A673 (cell line): ENCODE measurements around the gene ZC3H12A. TPM values are rescaled to one million over a fixed set of nuclear protein-coding genes. Genes with fewer than 3 reads are reported as not detected.

Source experiments
- BruUV-seq: library from RNA; stranded (reverse); fragments of 400-500 nt; replicated peaks from 2 replicates; lab custom pipeline; 2021; lab: Mats Ljungman, UMichigan
- CTCF ChIA-PET: fragments of 300-600 bp; sonication (Branson Sonifier 250); formaldehyde crosslinking; loops from one replicate; lab custom pipeline; 2022; ENCODE audit warnings: antibody characterized with exemption; lab: Charles Lee
- POLR2A ChIA-PET: fragments of 300-600 bp; sonication (Branson Sonifier 250); formaldehyde crosslinking; loops from one replicate; lab custom pipeline; 2022; ENCODE audit warnings: antibody characterized with exemption; ENCODE audit not compliant: low non-redundant PET; lab: Charles Lee
- DNase-seq: peaks from one replicate; pipeline ENCODE4 v3.0.0-alpha.2; 2015; ENCODE audit warnings: low spot score
- H3K27ac ChIP-seq: fragments of 200-600 bp; sonication (generic); 2 replicates; pipeline ENCODE4 v1.5.1; 2016; ENCODE audit warnings: mixed run types, low read depth, mild to moderate bottlenecking, mixed read lengths, antibody characterized with exemption, low read length; ENCODE audit not compliant: poor library complexity, severe bottlenecking
- H3K27me3 ChIP-seq: fragments of 200-600 bp; sonication (generic); replicated peaks from 2 replicates; pipeline ENCODE4 v1.6.1; 2017; ENCODE audit warnings: mixed run types, low read depth, mild to moderate bottlenecking, mixed read lengths, antibody characterized with exemption, low read length; ENCODE audit not compliant: insufficient read depth, poor library complexity
- H3K36me3 ChIP-seq: fragments of 200-600 bp; sonication (generic); 2 replicates; pipeline ENCODE4 v1.6.1; 2016; ENCODE audit warnings: mixed run types, mild to moderate bottlenecking, mixed read lengths, antibody characterized with exemption, low read length; ENCODE audit not compliant: insufficient read depth, poor library complexity, severe bottlenecking
- H3K4me1 ChIP-seq: fragments of 200-600 bp; sonication (generic); 2 replicates; pipeline ENCODE4 v1.6.1; 2017; ENCODE audit warnings: mixed run types, mild to moderate bottlenecking, mixed read lengths, antibody characterized with exemption, low read length; ENCODE audit not compliant: insufficient read depth, poor library complexity, severe bottlenecking
- H3K4me3 ChIP-seq: fragments of 200-600 bp; sonication (generic); 2 replicates; pipeline ENCODE4 v1.5.1; 2016; ENCODE audit warnings: low read depth, mixed run types, mild to moderate bottlenecking, mixed read lengths, low read length; ENCODE audit not compliant: poor library complexity, severe bottlenecking
- H3K9me3 ChIP-seq: fragments of 200-600 bp; sonication (generic); 2 replicates; pipeline ENCODE4 v1.6.1; 2016; ENCODE audit warnings: mixed run types, low read depth, mild to moderate bottlenecking, mixed read lengths, antibody characterized with exemption, low read length; ENCODE audit not compliant: poor library complexity, severe bottlenecking
- CTCF ChIP-seq: fragments of 300-800, 200-600 bp; sonication (generic); conservative IDR thresholded peaks from 2 replicates; pipeline ENCODE4 v1.5.1; 2017; ENCODE audit warnings: low read depth, mild to moderate bottlenecking, antibody characterized with exemption, low read length, moderate library complexity, mixed read lengths
- EZH2 ChIP-seq: fragments of 200-600 bp; sonication (generic); IDR thresholded peaks from 2 replicates; pipeline ENCODE4 v1.6.1; 2017; ENCODE audit warnings: borderline replicate concordance, low read depth, mild to moderate bottlenecking, mixed read lengths, antibody characterized with exemption, low read length; ENCODE audit not compliant: poor library complexity, severe bottlenecking
- intact Hi-C: fragments of 100-400 bp; cut with micrococcal nuclease; formaldehyde crosslinking; loops from one replicate; pipeline ENCODE4 v1.10.0; 2022; ENCODE audit not compliant: unreplicated experiment
- total RNA-seq: library from RNA; stranded (reverse); gene quantifications from 2 replicates; pipeline ENCODE4 v1.2.3, GENCODE V29; 2021

ZC3H12A gene
- total RNA-seq, 1 experiment from 2014 or later = 5.4 TPM

- Histone ChIP-seq H3K4me3 (no peak overlapping the region), H3K4me1 (peaks cover 24% of the 10 kb centered on the region), H3K9me3 (no peaks in the 10 kb centered on the region), H3K27me3 (no peaks in the 10 kb centered on the region), H3K27ac (no peak overlapping the region), H3K36me3 (no peaks in the 10 kb centered on the region)
- POLR2A ChIA-PET = no interaction called here
- no TSS peak for BruUV-seq
- DNase-seq = no peak
- CTCF ChIA-PET = no interaction called here
- intact Hi-C loops = no loop called here
- TF ChIP-seq CTCF = no peak
- no peak for TF ChIP-seq EZH2
These were observed 5.0 kb upstream of the ZC3H12A start for GRCh38 chr1:37469386-37469785.

DNA sequence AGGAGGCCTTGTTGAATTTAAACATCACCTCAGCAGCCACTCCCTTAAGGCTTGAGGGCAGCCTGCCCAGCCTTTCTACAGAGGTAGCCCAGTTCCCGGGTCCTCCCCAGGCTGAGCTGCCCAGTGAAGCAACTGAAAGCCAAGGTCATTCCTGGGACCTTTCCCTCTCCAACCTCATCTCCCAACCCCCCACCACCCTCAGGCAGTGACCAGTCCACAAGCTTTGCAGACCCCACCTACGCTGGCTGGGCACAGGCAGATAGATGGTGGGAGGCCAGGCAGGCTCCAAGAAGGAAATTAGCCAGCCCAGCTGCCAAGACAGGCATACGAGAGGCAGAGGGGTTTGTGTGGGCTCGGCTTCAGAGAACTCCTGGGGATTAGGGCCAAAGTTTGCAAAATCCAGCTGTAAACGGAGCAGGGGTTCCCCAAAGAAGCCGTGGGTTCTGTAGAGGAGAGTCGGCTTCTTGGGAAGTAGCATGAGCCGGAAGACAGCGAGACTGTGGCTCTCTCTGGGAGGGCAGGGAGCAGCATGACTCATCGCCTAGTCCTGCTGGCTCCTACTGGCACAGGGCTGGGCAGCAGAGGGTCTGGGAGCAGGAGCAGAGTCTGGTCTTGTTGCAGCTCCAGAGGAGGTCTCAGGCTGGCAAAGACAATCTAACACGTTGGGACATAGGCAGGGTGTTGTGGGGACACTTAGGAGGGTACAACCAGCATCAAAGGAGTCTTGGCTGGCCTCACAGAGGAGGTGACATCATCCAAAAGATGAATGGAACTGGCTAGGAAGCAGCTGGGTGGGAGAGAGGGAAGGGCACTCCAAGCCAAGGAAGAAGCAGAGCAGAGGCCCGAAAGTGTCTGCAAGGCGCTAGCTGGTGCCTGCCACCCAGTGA is 2.8 kb upstream of the ZC3H12A start:
- intact Hi-C loops = no loop called here
- Histone ChIP-seq H3K27ac (peak overlapping the region; percentile 5), H3K27me3 (no peaks in the 10 kb centered on the region)

DNA sequence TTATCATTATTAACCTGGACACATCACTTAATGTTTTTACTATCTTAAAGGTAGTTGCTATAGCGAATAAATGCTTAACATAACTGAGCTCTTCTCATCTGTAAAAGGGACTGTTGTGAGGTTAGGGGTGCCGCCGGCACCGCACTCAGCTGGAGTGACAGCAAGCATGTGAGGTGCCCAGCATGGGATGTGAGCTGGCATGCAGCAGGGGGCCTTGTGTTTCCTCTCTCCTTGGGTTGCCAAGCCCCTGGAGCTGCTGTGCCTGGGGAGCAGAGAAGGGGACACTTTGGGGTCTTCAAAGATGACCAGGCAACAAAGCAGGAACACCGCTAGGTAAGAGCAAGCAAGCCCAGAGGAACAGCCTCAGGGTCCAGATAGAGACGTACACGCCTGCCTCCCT is 2.1 kb upstream of the ZC3H12A start:
- no peak for TF ChIP-seq CTCF
- no peak for TF ChIP-seq EZH2
- intact Hi-C loops = no loop called here
- H3K9me3 ChIP-seq = no peaks in the 10 kb centered on the region
- ChIA-PET CTCF (interaction anchor here (0.8 kb wide), 2 partner anchors 15 to 37 kb away, joined by 3 to 5 read pairs; no protein-coding TSS in a partner anchor), POLR2A (interaction anchor here (0.7 kb wide), 1 partner anchor 188 kb away, joined by 3 read pairs; no protein-coding TSS in a partner anchor)
- no TSS peak for BruUV-seq
- H3K4me1 ChIP-seq = peaks cover 46% of the 10 kb centered on the region
- no peaks in the 10 kb centered on the region for H3K27me3 ChIP-seq
- H3K36me3 ChIP-seq = no peaks in the 10 kb centered on the region
- H3K27ac ChIP-seq = peak overlapping the region; percentile 5
- peak; percentile 29 for DNase-seq
- H3K4me3 ChIP-seq = no peak overlapping the region

More for the DNA sequence above, 2.8 kb upstream of the ZC3H12A start:
- peak; percentile 77 for DNase-seq
- POLR2A ChIA-PET = no interaction called here
- no TSS peak for BruUV-seq
- CTCF ChIA-PET = interaction anchor here (0.5 to 0.8 kb wide), 3 partner anchors 16 to 1099 kb away, joined by 3 to 8 read pairs (median 5); no protein-coding TSS in a partner anchor
- H3K36me3 ChIP-seq = no peaks in the 10 kb centered on the region
- H3K9me3 ChIP-seq = no peaks in the 10 kb centered on the region
- H3K4me3 ChIP-seq = no peak overlapping the region
- TF ChIP-seq CTCF (no peak), EZH2 (no peak)
- H3K4me1 ChIP-seq = peaks cover 39% of the 10 kb centered on the region
